ENCODE measurements around the gene AKAP10. TPM values are rescaled to one million over a fixed set of nuclear protein-coding genes. Genes with fewer than 3 reads are reported as not detected.

The AKAP10 gene
- total RNA-seq, 1 experiment from 2014 or later = 20.2 TPM

DNA sequence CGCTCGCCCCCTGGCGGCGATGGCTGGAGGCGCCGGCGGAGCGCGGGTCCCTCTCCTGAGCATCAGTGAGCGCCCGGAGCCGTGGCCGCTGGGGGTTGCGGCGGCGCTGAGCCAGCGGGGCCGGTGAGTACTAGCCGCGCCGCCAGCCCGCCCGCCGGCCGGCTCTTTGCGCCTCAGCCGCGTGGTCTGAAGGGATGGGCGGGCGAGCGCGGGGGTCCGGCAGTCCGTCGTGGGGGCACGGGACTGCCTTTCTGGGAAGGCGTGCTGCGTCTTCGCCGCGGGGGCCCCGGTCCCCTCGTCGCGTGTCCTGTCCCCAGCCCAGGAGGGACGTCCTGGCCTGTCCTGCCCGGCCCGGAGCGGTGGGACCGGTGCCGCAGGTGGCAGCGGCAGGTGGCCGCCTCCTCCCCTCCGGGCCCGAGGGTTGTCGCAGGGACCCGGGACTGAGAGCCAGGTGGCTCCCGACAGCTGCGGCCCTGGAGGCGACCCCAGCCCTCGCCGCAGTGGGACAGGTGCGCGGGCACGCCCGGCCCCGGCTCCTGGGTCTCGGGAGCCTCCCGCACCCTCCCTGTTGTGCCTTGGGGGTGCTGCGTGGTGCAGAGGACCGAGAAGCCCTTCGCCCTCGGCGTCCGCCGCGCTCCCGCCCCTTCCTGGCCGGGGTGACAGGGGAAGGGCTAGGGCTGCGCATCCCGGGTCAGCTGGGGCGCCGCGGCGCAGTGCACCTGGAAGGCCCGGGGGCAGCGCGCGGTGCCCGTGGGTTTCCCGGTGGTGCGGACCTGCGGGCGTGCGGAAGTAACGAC lies 31.9 kb upstream of the AKAP10 start, which contains the start of gene SPECC1:
Gene SPECC1, plus strand, starts transcription at position 58 of the 797 bp plus-strand sequence. CDS start 87,293 bp downstream, outside the sequence.
- no peaks in the 10 kb centered on the region for H3K9me3 Mint-ChIP-seq
- no peak within 1 kb of the TSS for H3K4ac ChIP-seq (ENCODE audit: low read depth, low read length)
- H2BK15ac ChIP-seq (ENCODE audit: low read depth, low read length) = no peak within 1 kb of the TSS
- no peak within 1 kb of the TSS for H3K56ac ChIP-seq (ENCODE audit: insufficient read length, low read depth, low read length)
- H3K9ac ChIP-seq (ENCODE audit: extremely low read depth, insufficient read length, low read length) = no peak within 1 kb of the TSS
- no peak within 1 kb of the TSS for H3K14ac ChIP-seq (ENCODE audit: insufficient read depth, low read length)
- peak; percentile 94 for DNase-seq
- H3K27me3 Mint-ChIP-seq (ENCODE audit: low read depth) = peaks cover 35% of the 10 kb centered on the region
- H2BK120ac ChIP-seq (ENCODE audit: low read depth, low read length, poor library complexity, severe bottlenecking) = no peak within 1 kb of the TSS
- H3K27ac Mint-ChIP-seq = no peak within 1 kb of the TSS
- peak within 1 kb of the TSS; percentile 60 for H3K4me2 ChIP-seq (ENCODE audit: insufficient read depth, insufficient read length, low read length)
- no peaks in the 10 kb centered on the region for H3K27me3 ChIP-seq (ENCODE audit: insufficient read depth, low read length)
- no peak within 1 kb of the TSS for H2BK20ac ChIP-seq (ENCODE audit: low read depth, low read length, poor library complexity, severe bottlenecking)
- H2BK12ac ChIP-seq (ENCODE audit: insufficient read length, low read depth, low read length) = no peak within 1 kb of the TSS
- H4K91ac ChIP-seq (ENCODE audit: insufficient read length, low read depth, low read length) = no peak within 1 kb of the TSS
- H3K36me3 Mint-ChIP-seq (ENCODE audit: insufficient read depth in 1 of 3, low read depth in 3 of 3) = no peaks in the 10 kb centered on the region
- H3K18ac ChIP-seq (ENCODE audit: insufficient read length, low read depth, low read length) = no peak within 1 kb of the TSS
- no peaks in the 10 kb centered on the region for H3K9me3 ChIP-seq (ENCODE audit: control insufficient read depth, low read depth, low read length)
- no peak within 1 kb of the TSS for H4K8ac ChIP-seq (replicated peaks; ENCODE audit: insufficient read length, low read depth, low read length)
- H3K27ac ChIP-seq (ENCODE audit: insufficient read length, low read depth, low read length) = no peak within 1 kb of the TSS
- no peak within 1 kb of the TSS for H2BK5ac ChIP-seq (ENCODE audit: insufficient read length, low read length)
- no CpG with 5 or more reads among the region's 96 CpGs for WGBS (ENCODE audit: extremely low coverage, insufficient read length, low lambda C conversion rate)
- H3K23me2 ChIP-seq (ENCODE audit: insufficient read length, low read depth, low read length, poor library complexity, severe bottlenecking) = peaks cover 6% of the 10 kb centered on the region
- TF ChIP-seq, protein P1, sequence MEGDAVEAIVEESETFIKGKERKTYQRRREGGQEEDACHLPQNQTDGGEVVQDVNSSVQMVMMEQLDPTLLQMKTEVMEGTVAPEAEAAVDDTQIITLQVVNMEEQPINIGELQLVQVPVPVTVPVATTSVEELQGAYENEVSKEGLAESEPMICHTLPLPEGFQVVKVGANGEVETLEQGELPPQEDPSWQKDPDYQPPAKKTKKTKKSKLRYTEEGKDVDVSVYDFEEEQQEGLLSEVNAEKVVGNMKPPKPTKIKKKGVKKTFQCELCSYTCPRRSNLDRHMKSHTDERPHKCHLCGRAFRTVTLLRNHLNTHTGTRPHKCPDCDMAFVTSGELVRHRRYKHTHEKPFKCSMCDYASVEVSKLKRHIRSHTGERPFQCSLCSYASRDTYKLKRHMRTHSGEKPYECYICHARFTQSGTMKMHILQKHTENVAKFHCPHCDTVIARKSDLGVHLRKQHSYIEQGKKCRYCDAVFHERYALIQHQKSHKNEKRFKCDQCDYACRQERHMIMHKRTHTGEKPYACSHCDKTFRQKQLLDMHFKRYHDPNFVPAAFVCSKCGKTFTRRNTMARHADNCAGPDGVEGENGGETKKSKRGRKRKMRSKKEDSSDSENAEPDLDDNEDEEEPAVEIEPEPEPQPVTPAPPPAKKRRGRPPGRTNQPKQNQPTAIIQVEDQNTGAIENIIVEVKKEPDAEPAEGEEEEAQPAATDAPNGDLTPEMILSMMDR (conservative IDR thresholded peaks at IDR 0.05) = peak; percentile 99
- H4K5ac ChIP-seq (ENCODE audit: insufficient read length, low read depth, low read length) = no peak within 1 kb of the TSS
- H3K4me1 Mint-ChIP-seq = peaks cover 11 to 16% of the 10 kb centered on the region in 2 experiments
- peak within 1 kb of the TSS; percentile 79 for H2AFZ ChIP-seq (ENCODE audit: low read length)
- peak within 1 kb of the TSS; percentile 84 to 92 for H3K4me3 Mint-ChIP-seq
- no peak within 1 kb of the TSS for H3K23ac ChIP-seq (ENCODE audit: insufficient read length, low read depth, low read length)
- no peaks in the 10 kb centered on the region for H3K79me2 ChIP-seq (ENCODE audit: insufficient read depth, low read length)
- no peak within 1 kb of the TSS for H2AK5ac ChIP-seq (ENCODE audit: insufficient read length, low read length)
- H3K4me1 ChIP-seq (ENCODE audit: insufficient read depth, low read length) = no peaks in the 10 kb centered on the region
- H3T11ph ChIP-seq (ENCODE audit: low read length) = no peak within 1 kb of the TSS
- H4K20me1 ChIP-seq (ENCODE audit: control insufficient read depth, insufficient read depth, insufficient read length) = no peaks in the 10 kb centered on the region
- H3K79me1 ChIP-seq (ENCODE audit: insufficient read depth, low read depth, low read length, poor library complexity, severe bottlenecking) = no peaks in the 10 kb centered on the region
